ENCODE data around the gene PDZRN3. TPM values are rescaled to one million over a fixed set of nuclear protein-coding genes. Genes with fewer than 3 reads are reported as not detected.
A peak's percentile ranks its signal among the peaks of the same experiment; 100 is the strongest.

Gene PDZRN3
- total and polyA plus RNA-seq, 2 donors = 3.9 to 4.3 TPM

DNA sequence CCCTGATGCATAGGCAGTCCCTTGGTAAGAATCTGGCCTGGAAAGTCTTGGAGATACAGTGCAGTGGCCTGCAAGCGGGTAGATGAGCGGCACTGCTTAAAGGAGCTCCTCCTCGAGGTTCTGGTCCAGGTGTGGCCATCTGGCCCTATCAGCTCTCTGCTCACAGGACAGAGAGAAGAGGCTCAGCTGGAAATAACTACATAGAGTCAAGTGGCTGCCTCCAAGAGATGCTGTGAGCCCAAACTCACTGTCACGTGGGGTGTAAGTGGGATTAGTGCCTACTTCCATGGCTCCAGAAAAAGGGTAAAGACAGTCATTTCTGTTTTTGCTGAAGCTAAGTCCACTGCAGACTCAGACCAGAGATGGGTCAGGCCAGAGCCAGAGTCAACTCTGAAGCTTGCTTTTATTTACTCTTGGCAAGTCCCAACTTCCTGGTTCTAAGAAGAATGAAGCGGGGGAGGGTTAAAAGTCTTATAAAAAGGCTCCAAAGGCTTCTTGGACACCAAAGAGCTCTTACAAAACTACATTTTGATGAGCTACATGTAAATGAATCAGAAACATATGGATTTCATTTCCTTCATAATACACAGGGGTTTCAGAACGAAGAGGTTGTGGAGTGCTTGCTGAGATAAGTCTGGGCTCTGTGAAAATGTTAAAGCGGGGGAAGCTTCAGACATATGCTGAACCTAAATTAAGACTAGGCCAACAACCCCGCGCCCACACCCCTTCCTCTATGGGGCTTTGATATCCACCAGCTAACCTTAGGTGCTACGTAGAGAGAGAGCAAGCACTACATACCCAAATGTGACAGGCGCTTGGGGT, 77.1 kb downstream of the PDZRN3 start:
- Histone ChIP-seq H3K27me3 (ENCODE audit: control insufficient read depth in 2 of 2, insufficient read depth in 1 of 2, low read length in 1 of 2) (no peaks in the 10 kb centered on the region), H3K9me3 (ENCODE audit: control insufficient read depth in 2 of 2, insufficient read depth in 1 of 2, low read length in 1 of 2) (no peaks in the 10 kb centered on the region), H3K27ac (ENCODE audit: low read depth in 1 of 2, low read length in 1 of 2) (no peak overlapping the region), H3K4me3 (ENCODE audit: low read length in 2 of 2) (no peak overlapping the region), H3K36me3 (ENCODE audit: control insufficient read depth in 2 of 2, insufficient read depth in 2 of 2, low read length in 1 of 2) (no peaks in the 10 kb centered on the region), H3K4me1 (ENCODE audit: control insufficient read depth in 2 of 2, insufficient read depth in 2 of 2, low read length in 2 of 2) (no peaks in the 10 kb centered on the region)
- DNase-seq (ENCODE audit: low read depth in 6 of 9, low spot score in 9 of 9) = peak in 1 of 9 donors; percentile 2
- 84% methylated on average over 11 of the region's 11 CpGs for WGBS

DNA sequence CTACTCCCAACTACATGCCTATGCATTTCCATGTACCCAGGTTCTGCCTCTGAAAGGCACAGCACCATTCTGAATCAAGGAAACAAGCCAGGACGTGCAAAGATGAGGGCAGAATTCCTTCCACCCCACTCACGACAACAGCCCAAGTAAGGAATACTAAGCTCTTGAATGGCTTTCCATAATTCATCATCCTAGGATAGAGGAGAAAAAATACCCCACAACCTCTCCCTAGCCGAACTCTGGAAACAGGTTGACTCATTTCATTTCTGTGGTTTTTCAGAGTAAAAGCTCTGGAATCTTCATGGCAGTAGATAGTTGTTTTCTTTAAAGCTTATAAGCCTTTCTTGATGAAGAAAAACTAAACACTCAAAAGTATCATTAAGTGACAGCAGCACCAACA, 77.8 kb downstream of the PDZRN3 start:
- no peaks in the 10 kb centered on the region for H3K36me3 ChIP-seq (ENCODE audit: control insufficient read depth in 2 of 2, insufficient read depth in 2 of 2, low read length in 1 of 2)
- H3K27ac ChIP-seq (ENCODE audit: low read depth in 1 of 2, low read length in 1 of 2) = no peak overlapping the region
- no peak for DNase-seq (ENCODE audit: low read depth in 6 of 9, low spot score in 9 of 9)
- no peaks in the 10 kb centered on the region for H3K4me1 ChIP-seq (ENCODE audit: control insufficient read depth in 2 of 2, insufficient read depth in 2 of 2, low read length in 2 of 2)
- H3K4me3 ChIP-seq (ENCODE audit: low read length in 2 of 2) = no peak overlapping the region
- 91% methylated on average over 3 of the region's 3 CpGs for WGBS
- no peaks in the 10 kb centered on the region for H3K27me3 ChIP-seq (ENCODE audit: control insufficient read depth in 2 of 2, insufficient read depth in 1 of 2, low read length in 1 of 2)
- H3K9me3 ChIP-seq (ENCODE audit: control insufficient read depth in 2 of 2, insufficient read depth in 1 of 2, low read length in 1 of 2) = no peaks in the 10 kb centered on the region

DNA sequence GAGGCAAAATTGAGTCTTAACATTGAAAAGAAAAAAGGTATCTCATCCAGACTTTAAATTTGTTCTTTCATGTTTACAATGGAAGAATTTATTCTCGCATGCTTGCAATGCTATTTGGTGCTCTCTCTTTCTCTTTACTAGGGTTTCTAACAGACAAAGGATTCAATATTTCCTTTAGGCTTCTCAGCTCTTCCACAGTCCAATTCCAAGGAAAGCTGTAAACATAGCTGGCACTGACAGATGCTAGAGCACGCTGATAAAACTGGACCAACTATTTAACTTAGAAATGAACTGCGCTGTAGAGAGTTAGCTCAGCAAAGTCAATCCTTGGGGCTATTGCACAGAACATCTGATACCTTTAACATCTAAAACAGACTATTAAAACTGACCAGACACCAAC, 81.3 kb downstream of the PDZRN3 start:
- H3K9me3 ChIP-seq (ENCODE audit: control insufficient read depth in 2 of 2, insufficient read depth in 1 of 2, low read length in 1 of 2) = no peaks in the 10 kb centered on the region
- H3K36me3 ChIP-seq (ENCODE audit: control insufficient read depth in 2 of 2, insufficient read depth in 2 of 2, low read length in 1 of 2) = no peaks in the 10 kb centered on the region
- no peak overlapping the region for H3K27ac ChIP-seq (ENCODE audit: low read depth in 1 of 2, low read length in 1 of 2)
- H3K27me3 ChIP-seq (ENCODE audit: control insufficient read depth in 2 of 2, insufficient read depth in 1 of 2, low read length in 1 of 2) = no peaks in the 10 kb centered on the region
- 97% methylated on average over 3 of the region's 3 CpGs for WGBS
- H3K4me1 ChIP-seq (ENCODE audit: control insufficient read depth in 2 of 2, insufficient read depth in 2 of 2, low read length in 2 of 2) = no peaks in the 10 kb centered on the region
- no peak overlapping the region for H3K4me3 ChIP-seq (ENCODE audit: low read length in 2 of 2)
- no peak for DNase-seq (ENCODE audit: low read depth in 6 of 9, low spot score in 9 of 9)

DNA sequence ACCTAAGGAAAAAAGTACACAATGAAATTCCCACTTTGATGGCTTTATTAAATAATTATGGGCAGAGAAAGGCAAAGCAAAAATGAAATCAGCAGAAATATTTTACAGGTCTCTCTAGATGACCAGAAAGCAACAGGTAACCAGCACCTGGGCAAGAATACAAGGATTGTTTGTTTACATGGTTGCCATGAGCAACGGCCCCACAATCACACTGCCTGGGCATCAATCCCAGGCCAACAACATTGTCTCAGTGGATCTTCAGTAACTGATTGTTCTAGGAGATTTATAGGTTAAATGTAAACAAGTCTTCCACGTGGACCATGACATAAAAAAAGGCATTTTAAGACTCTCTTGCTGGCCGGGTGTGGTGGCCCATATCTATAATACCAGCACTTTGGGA, 82.6 kb downstream of the PDZRN3 start:
- no peak for DNase-seq (ENCODE audit: low read depth in 6 of 9, low spot score in 9 of 9)
- Histone ChIP-seq H3K4me1 (ENCODE audit: control insufficient read depth in 2 of 2, insufficient read depth in 2 of 2, low read length in 2 of 2) (no peaks in the 10 kb centered on the region), H3K27me3 (ENCODE audit: control insufficient read depth in 2 of 2, insufficient read depth in 1 of 2, low read length in 1 of 2) (no peaks in the 10 kb centered on the region), H3K4me3 (ENCODE audit: low read length in 2 of 2) (no peak overlapping the region), H3K9me3 (ENCODE audit: control insufficient read depth in 2 of 2, insufficient read depth in 1 of 2, low read length in 1 of 2) (no peaks in the 10 kb centered on the region), H3K36me3 (ENCODE audit: control insufficient read depth in 2 of 2, insufficient read depth in 2 of 2, low read length in 1 of 2) (no peaks in the 10 kb centered on the region), H3K27ac (ENCODE audit: low read depth in 1 of 2, low read length in 1 of 2) (no peak overlapping the region)
- 75% methylated on average over 3 of the region's 3 CpGs for WGBS

DNA sequence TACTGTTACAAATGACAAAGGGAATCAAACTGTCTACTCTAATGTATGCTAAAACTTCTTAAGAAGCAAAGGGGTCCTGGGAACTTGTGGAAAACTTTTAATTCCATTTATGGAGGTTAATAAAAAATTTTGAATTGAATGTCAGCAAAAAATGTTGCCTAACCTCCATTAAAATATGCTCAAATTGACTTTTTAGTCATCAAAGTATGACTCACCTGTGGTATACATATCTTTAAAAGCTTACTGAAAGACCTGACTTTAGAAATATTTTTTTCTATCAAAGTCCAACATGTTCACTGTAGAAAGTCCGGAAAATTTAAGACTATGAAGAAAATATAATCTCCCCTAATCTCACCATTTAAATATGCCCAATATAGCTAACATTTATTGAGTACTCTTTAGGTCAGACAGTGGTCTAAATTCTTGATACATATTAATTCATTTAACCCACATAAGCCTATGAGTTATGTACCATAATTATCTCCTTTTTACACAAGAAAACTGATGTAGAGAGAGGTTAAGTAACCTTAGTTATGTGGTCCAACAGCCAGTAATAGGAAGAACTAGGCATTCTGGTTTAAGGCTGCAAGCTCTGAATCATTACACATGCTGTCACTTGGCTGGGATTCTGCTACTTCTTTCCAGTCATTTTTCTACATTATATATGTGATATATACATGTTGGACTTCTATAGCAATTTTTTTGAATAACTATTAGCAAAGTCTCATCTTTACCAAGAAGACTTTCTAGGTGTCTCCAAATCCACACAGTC, 83.6 kb downstream of the PDZRN3 start:
- Histone ChIP-seq H3K27ac (ENCODE audit: low read depth in 1 of 2, low read length in 1 of 2) (no peak overlapping the region), H3K27me3 (ENCODE audit: control insufficient read depth in 2 of 2, insufficient read depth in 1 of 2, low read length in 1 of 2) (no peaks in the 10 kb centered on the region), H3K9me3 (ENCODE audit: control insufficient read depth in 2 of 2, insufficient read depth in 1 of 2, low read length in 1 of 2) (no peaks in the 10 kb centered on the region), H3K4me1 (ENCODE audit: control insufficient read depth in 2 of 2, insufficient read depth in 2 of 2, low read length in 2 of 2) (no peaks in the 10 kb centered on the region), H3K4me3 (ENCODE audit: low read length in 2 of 2) (no peak overlapping the region), H3K36me3 (ENCODE audit: control insufficient read depth in 2 of 2, insufficient read depth in 2 of 2, low read length in 1 of 2) (no peaks in the 10 kb centered on the region)
- 88% methylated on average over 1 of the region's 1 CpG for WGBS
- DNase-seq (ENCODE audit: low read depth in 6 of 9, low spot score in 9 of 9) = no peak

DNA sequence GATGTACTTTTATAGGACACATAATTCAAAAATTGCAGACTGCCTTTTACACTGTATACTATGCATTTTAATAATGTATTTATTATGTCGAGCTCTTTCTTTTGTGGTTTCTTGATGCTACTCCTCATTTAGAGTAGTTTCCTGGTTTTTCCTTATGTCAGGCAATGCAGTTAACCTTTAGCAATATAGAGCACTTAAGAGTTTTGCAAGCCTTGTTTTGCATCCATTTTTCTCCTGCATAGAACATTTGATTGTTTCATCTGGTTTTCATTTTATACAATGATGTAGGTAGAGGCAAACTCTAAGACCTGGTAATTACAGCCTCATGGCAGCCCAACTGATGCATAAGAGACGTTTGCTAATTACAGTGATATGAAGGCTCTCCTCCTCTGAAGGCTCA, 86.3 kb downstream of the PDZRN3 start:
- Histone ChIP-seq H3K9me3 (ENCODE audit: control insufficient read depth in 2 of 2, insufficient read depth in 1 of 2, low read length in 1 of 2) (no peaks in the 10 kb centered on the region), H3K4me3 (ENCODE audit: low read length in 2 of 2) (no peak overlapping the region), H3K27ac (ENCODE audit: low read depth in 1 of 2, low read length in 1 of 2) (no peak overlapping the region), H3K36me3 (ENCODE audit: control insufficient read depth in 2 of 2, insufficient read depth in 2 of 2, low read length in 1 of 2) (no peaks in the 10 kb centered on the region), H3K4me1 (ENCODE audit: control insufficient read depth in 2 of 2, insufficient read depth in 2 of 2, low read length in 2 of 2) (no peaks in the 10 kb centered on the region), H3K27me3 (ENCODE audit: control insufficient read depth in 2 of 2, insufficient read depth in 1 of 2, low read length in 1 of 2) (no peaks in the 10 kb centered on the region)
- no peak for DNase-seq (ENCODE audit: low read depth in 6 of 9, low spot score in 9 of 9)
- WGBS = 86% methylated on average over 2 of the region's 2 CpGs

DNA sequence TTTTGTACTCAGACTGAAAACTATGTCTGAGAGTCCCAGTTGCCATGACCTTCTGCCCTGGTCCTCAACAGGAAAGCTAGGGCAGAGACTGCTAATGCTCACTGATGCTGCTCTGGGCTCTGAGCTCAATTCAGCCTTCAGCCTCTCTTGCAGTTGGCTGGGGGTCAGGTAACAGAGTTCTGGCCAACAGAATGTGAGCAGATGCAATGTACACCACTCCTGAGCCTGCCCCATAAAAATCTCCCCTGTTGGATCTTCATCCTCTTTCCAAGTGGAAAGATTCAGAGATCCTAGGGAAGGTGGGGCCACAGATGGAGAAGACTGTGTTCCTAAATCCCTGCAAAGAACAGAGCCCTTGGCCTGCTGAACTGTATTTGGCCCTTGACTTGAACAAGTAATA, 87.8 kb downstream of the PDZRN3 start:
- Histone ChIP-seq H3K36me3 (ENCODE audit: control insufficient read depth in 2 of 2, insufficient read depth in 2 of 2, low read length in 1 of 2) (no peaks in the 10 kb centered on the region), H3K27me3 (ENCODE audit: control insufficient read depth in 2 of 2, insufficient read depth in 1 of 2, low read length in 1 of 2) (no peaks in the 10 kb centered on the region), H3K27ac (ENCODE audit: low read depth in 1 of 2, low read length in 1 of 2) (no peak overlapping the region), H3K4me3 (ENCODE audit: low read length in 2 of 2) (no peak overlapping the region), H3K9me3 (ENCODE audit: control insufficient read depth in 2 of 2, insufficient read depth in 1 of 2, low read length in 1 of 2) (no peaks in the 10 kb centered on the region), H3K4me1 (ENCODE audit: control insufficient read depth in 2 of 2, insufficient read depth in 2 of 2, low read length in 2 of 2) (no peaks in the 10 kb centered on the region)
- DNase-seq (ENCODE audit: low read depth in 6 of 9, low spot score in 9 of 9) = no peak

DNA sequence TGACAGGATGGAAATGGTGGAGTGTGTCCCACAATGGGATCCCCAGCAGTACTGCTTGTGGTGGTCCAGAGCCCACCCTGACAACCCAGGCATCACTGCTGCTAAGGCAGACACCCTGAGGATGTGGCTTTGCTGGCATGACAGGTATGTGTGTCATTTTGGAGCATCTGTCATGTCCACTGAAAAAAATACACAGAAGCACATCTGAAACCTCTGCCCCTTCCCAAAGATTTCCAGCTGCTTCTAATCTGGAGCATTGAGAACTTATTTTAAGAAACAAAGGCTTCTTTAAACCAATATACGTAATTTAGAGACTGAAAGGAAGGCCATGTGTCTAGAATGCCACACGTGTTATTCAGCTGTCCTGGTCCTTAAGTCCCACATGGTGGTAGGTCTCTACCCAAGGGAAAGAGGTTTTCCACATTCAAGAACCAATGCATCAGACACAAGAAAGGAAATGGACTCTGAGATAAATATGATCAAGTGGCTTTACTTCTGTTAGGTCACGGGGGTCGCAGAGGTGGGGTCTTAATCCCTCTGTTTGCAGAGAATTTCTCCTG, 88.3 kb downstream of the PDZRN3 start:
- DNase-seq (ENCODE audit: low read depth in 6 of 9, low spot score in 9 of 9) = no peak
- no peaks in the 10 kb centered on the region for H3K9me3 ChIP-seq (ENCODE audit: control insufficient read depth in 2 of 2, insufficient read depth in 1 of 2, low read length in 1 of 2)
- WGBS = 98% methylated on average over 4 of the region's 4 CpGs
- no peak overlapping the region for H3K27ac ChIP-seq (ENCODE audit: low read depth in 1 of 2, low read length in 1 of 2)
- no peaks in the 10 kb centered on the region for H3K27me3 ChIP-seq (ENCODE audit: control insufficient read depth in 2 of 2, insufficient read depth in 1 of 2, low read length in 1 of 2)
- H3K4me1 ChIP-seq (ENCODE audit: control insufficient read depth in 2 of 2, insufficient read depth in 2 of 2, low read length in 2 of 2) = no peaks in the 10 kb centered on the region
- H3K36me3 ChIP-seq (ENCODE audit: control insufficient read depth in 2 of 2, insufficient read depth in 2 of 2, low read length in 1 of 2) = no peaks in the 10 kb centered on the region
- H3K4me3 ChIP-seq (ENCODE audit: low read length in 2 of 2) = no peak overlapping the region

DNA sequence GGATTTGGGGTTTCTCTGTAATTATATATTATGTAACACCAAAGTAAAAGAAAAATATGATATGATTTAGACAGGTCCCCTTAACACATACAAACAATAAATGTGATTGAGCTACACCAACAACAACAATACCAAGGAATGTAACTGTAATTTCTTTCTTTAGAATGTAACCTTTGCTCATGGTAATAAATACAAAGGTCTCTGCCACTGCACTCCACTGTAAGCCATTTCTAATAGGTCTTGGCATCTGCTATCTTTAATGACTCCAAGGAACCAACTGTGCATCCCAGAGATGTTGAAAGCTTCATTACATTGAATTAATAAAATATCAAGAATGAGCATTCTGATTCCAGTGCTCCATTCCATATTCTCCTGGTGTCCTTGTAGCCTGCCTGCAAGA, 88.8 kb downstream of the PDZRN3 start:
- Histone ChIP-seq H3K27ac (ENCODE audit: low read depth in 1 of 2, low read length in 1 of 2) (no peak overlapping the region), H3K27me3 (ENCODE audit: control insufficient read depth in 2 of 2, insufficient read depth in 1 of 2, low read length in 1 of 2) (no peaks in the 10 kb centered on the region), H3K4me1 (ENCODE audit: control insufficient read depth in 2 of 2, insufficient read depth in 2 of 2, low read length in 2 of 2) (no peaks in the 10 kb centered on the region), H3K36me3 (ENCODE audit: control insufficient read depth in 2 of 2, insufficient read depth in 2 of 2, low read length in 1 of 2) (no peaks in the 10 kb centered on the region), H3K4me3 (ENCODE audit: low read length in 2 of 2) (no peak overlapping the region), H3K9me3 (ENCODE audit: control insufficient read depth in 2 of 2, insufficient read depth in 1 of 2, low read length in 1 of 2) (no peaks in the 10 kb centered on the region)
- DNase-seq (ENCODE audit: low read depth in 6 of 9, low spot score in 9 of 9) = no peak
